PFSK-1 (cell line): ENCODE data around the gene KLF13.

Experiments used
- POLR2AphosphoS5 ChIP-seq: IDR thresholded peaks from 2 replicates; pipeline ENCODE4 v1.6.1; 2012; ENCODE audit warnings: low read depth, mild to moderate bottlenecking, control low read depth, low read length, moderate library complexity
- SIN3A ChIP-seq: IDR thresholded peaks from 2 replicates; pipeline ENCODE4 v1.6.1; 2012; ENCODE audit warnings: mild to moderate bottlenecking, low read length, moderate library complexity, borderline replicate concordance; ENCODE audit not compliant: insufficient read depth
- TAF1 ChIP-seq: IDR thresholded peaks from 2 replicates; pipeline ENCODE4 v1.6.1; 2012; ENCODE audit warnings: low read length, control low read depth, borderline replicate concordance; ENCODE audit not compliant: insufficient read depth
- TF ChIP-seq, protein P1 (sequence below), 2 experiments: IDR thresholded peaks; 2 replicates each; pipeline versions ENCODE4 v1.6.1 to v1.8.0; 2011 to 2012; ENCODE audit warnings: low read depth in 2 of 2, low read length in 2 of 2, control low read depth in 1 of 2, inconsistent platforms in 1 of 2, mild to moderate bottlenecking in 1 of 2, moderate library complexity in 1 of 2; ENCODE audit not compliant: insufficient read depth in 1 of 2

DNA sequence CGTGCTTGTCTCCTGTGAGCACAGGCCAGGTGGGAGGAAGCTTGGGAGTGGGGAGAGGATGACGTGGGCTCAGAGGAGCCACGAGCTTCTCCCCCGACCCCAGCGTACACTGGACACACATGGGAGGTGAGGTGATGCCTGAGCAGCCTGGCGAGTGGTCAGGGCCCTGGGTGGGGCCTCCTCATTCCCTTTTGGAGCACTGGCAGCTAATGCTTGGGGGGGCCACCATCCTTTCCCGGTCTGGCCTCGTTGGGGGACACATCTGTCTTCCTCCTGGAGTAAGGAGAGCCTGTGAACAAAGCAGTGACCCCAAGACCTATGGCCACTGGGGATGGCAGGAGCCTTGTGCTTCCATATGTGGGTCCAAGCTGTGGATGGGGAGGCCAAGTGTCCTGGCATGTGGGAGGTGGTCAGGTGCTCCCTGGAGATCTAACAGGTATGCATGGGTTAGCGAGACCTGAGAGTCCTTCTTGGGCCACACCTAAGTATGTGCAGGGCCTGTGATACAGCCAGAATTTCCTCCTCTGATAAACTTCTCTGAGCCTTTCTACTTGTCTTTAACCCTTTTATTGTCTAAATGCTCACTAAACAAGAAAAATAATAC lies 9.5 kb downstream of the KLF13 start:
- TF ChIP-seq SIN3A (no peak), TAF1 (no peak), POLR2AphosphoS5 (no peak)
- TF ChIP-seq, protein P1, sequence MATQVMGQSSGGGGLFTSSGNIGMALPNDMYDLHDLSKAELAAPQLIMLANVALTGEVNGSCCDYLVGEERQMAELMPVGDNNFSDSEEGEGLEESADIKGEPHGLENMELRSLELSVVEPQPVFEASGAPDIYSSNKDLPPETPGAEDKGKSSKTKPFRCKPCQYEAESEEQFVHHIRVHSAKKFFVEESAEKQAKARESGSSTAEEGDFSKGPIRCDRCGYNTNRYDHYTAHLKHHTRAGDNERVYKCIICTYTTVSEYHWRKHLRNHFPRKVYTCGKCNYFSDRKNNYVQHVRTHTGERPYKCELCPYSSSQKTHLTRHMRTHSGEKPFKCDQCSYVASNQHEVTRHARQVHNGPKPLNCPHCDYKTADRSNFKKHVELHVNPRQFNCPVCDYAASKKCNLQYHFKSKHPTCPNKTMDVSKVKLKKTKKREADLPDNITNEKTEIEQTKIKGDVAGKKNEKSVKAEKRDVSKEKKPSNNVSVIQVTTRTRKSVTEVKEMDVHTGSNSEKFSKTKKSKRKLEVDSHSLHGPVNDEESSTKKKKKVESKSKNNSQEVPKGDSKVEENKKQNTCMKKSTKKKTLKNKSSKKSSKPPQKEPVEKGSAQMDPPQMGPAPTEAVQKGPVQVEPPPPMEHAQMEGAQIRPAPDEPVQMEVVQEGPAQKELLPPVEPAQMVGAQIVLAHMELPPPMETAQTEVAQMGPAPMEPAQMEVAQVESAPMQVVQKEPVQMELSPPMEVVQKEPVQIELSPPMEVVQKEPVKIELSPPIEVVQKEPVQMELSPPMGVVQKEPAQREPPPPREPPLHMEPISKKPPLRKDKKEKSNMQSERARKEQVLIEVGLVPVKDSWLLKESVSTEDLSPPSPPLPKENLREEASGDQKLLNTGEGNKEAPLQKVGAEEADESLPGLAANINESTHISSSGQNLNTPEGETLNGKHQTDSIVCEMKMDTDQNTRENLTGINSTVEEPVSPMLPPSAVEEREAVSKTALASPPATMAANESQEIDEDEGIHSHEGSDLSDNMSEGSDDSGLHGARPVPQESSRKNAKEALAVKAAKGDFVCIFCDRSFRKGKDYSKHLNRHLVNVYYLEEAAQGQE (IDR thresholded peaks at IDR 0.05; ENCODE audit: insufficient read depth in 1 of 2, low read depth in 2 of 2, low read length in 2 of 2), result no peak
